CD4-positive, alpha-beta T cell (primary cell): ENCODE data around the gene TIMD4. TPM values are rescaled to one million over a fixed set of nuclear protein-coding genes. Genes with fewer than 3 reads are reported as not detected.

ENCODE experiments used
- ATAC-seq: fragments of 200-7000 bp; cut with Tn5 transposase; one replicate; pipeline ENCODE4 v1.10.0; 2022; ENCODE audit warnings: mild to moderate bottlenecking; ENCODE audit not compliant: poor library complexity
- CTCF ChIA-PET: fragments of 350-600 bp; sonication (Branson Sonifier 250); formaldehyde crosslinking; loops from one replicate; lab custom pipeline; 2021; ENCODE audit warnings: antibody characterized with exemption, inconsistent platforms; lab: Charles Lee
- POLR2A ChIA-PET: fragments of 350-600 bp; sonication (Branson Sonifier 250); formaldehyde crosslinking; loops from one replicate; lab custom pipeline; 2021; ENCODE audit warnings: antibody characterized with exemption, inconsistent platforms; lab: Charles Lee
- DNase-seq, 14 experiments: peaks; one replicate each; pipeline ENCODE4 v3.0.0-alpha.2; 2013 to 2020; ENCODE audit warnings: mixed read lengths in 2 of 14
- H3K27ac ChIP-seq, 2 donors: one replicate each; pipeline versions ENCODE4 v1.5.1 to v1.7.0; 2013; ENCODE audit warnings: low read length in 2 of 2, low read depth in 1 of 2, mild to moderate bottlenecking in 1 of 2
- H3K27me3 ChIP-seq, 2 experiments: 1 replicate in 1 of 2; 2 replicates in 1 of 2; pipeline versions ENCODE4 v1.6.1 to v1.7.0; 2013; ENCODE audit warnings: low read length in 2 of 2, control low read depth in 1 of 2, mild to moderate bottlenecking in 1 of 2, moderate library complexity in 1 of 2; ENCODE audit not compliant: insufficient read depth in 2 of 2, control insufficient read depth in 1 of 2
- H3K36me3 ChIP-seq: one replicate; pipeline ENCODE4 v1.6.1; 2013; ENCODE audit warnings: low read length, control low read depth; ENCODE audit not compliant: insufficient read depth
- H3K4me1 ChIP-seq: one replicate; pipeline ENCODE4 v1.6.1; 2013; ENCODE audit warnings: low read length, control low read depth; ENCODE audit not compliant: insufficient read depth
- H3K4me3 ChIP-seq: one replicate; pipeline ENCODE4 v1.5.1; 2013; ENCODE audit warnings: mild to moderate bottlenecking, low read length, moderate library complexity
- H3K9me3 ChIP-seq, 2 experiments: 1 replicate in 1 of 2; 2 replicates in 1 of 2; pipeline versions ENCODE4 v1.6.1 to v1.7.0; 2013; ENCODE audit warnings: low read length in 2 of 2, mild to moderate bottlenecking in 2 of 2, control low read depth in 1 of 2, moderate library complexity in 1 of 2; ENCODE audit not compliant: control insufficient read depth in 1 of 2, insufficient read depth in 1 of 2
- H3K27ac Mint-ChIP-seq: one replicate; pipeline ENCODE4 v1.8.0; 2020; ENCODE audit warnings: mixed read lengths
- H3K27me3 Mint-ChIP-seq: one replicate; pipeline ENCODE4 v1.8.0; 2021; ENCODE audit warnings: mixed read lengths
- H3K36me3 Mint-ChIP-seq: one replicate; pipeline ENCODE4 v1.8.0; 2021; ENCODE audit warnings: low read depth, mixed read lengths
- H3K4me1 Mint-ChIP-seq: one replicate; pipeline ENCODE4 v1.8.0; 2021; ENCODE audit warnings: low read depth, mixed read lengths
- H3K4me3 Mint-ChIP-seq: one replicate; pipeline ENCODE4 v1.8.0; 2020; ENCODE audit warnings: mild to moderate bottlenecking, mixed read lengths
- H3K9me3 Mint-ChIP-seq: one replicate; pipeline ENCODE4 v1.8.0; 2020; ENCODE audit warnings: mixed read lengths
- intact Hi-C, 2 experiments: fragments of 100-400 bp; cut with DNase I in 1 of 2; cut with micrococcal nuclease in 1 of 2; formaldehyde crosslinking; loops; one replicate each; pipeline versions ENCODE4 v1.15.1 to v1.9.0; 2023 to 2025; cut with DNase I, micrococcal nuclease
- polyA plus RNA-seq, 2 donors: library from polyadenylated mRNA; unstranded; fragments of 120-200 nt; gene quantifications; one replicate each; pipeline ENCODE4 v1.2.1, GENCODE V29; 2013
- total RNA-seq, 174 experiments: library from RNA in 2 of 174; stranded (reverse) in 2 of 174; gene quantifications; one replicate each; pipeline ENCODE4 v1.2.3 and lab custom pipeline; 2021 to 2026
- TF ChIP-seq, protein P1 (sequence below): fragments of 200-600 bp; IDR thresholded peaks from one replicate; pipeline ENCODE4 v1.8.0; 2022; ENCODE audit warnings: antibody characterized with exemption, mild to moderate bottlenecking

TIMD4 gene
- total RNA-seq (1 to 10 TPM; 1.6 to 2.0 TPM), total RNA-seq (lab: John Stamatoyannopoulos, UW) (0 to 10.5 (median 1.7) reads per million in 172 experiments)
- 1.8 TPM for polyA plus RNA-seq (2013, experiment 1 of 2)
- polyA plus RNA-seq (2013, experiment 2 of 2): 1.8 TPM

DNA sequence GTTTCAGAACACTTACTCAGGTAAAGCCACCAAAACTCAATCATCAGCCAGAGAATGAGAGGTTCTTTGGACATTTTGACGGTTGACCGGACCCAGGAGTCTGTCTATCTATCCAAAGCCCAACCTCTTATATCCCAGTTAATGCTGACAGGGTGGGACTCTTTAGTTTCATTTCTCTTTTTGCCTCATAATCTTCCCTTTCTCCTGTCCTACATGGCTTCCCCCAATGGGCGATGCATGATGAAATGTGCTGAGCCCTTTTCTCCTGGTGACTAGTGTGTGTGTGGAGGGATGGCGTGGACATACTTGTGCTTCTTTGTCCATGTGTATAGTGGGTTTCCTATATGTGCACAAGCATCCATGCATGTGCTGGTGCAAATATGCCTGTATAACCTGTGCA, at the start of gene TIMD4:
TIMD4 (minus strand) TSS at position 102 of the 400 bp plus-strand sequence; CDS start at position 74, 28 bp downstream.
- Mint-ChIP-seq H3K27ac (no peak within 1 kb of the TSS), H3K36me3 (peaks cover 6% of the 10 kb centered on the region), H3K4me3 (no peak within 1 kb of the TSS), H3K9me3 (peaks cover 3% of the 10 kb centered on the region), H3K27me3 (no peaks in the 10 kb centered on the region), H3K4me1 (no peaks in the 10 kb centered on the region)
- no peaks in the 10 kb centered on the region for H3K9me3 ChIP-seq
- ChIA-PET POLR2A (no interaction called here), CTCF (no interaction called here)
- TF ChIP-seq, protein P1, sequence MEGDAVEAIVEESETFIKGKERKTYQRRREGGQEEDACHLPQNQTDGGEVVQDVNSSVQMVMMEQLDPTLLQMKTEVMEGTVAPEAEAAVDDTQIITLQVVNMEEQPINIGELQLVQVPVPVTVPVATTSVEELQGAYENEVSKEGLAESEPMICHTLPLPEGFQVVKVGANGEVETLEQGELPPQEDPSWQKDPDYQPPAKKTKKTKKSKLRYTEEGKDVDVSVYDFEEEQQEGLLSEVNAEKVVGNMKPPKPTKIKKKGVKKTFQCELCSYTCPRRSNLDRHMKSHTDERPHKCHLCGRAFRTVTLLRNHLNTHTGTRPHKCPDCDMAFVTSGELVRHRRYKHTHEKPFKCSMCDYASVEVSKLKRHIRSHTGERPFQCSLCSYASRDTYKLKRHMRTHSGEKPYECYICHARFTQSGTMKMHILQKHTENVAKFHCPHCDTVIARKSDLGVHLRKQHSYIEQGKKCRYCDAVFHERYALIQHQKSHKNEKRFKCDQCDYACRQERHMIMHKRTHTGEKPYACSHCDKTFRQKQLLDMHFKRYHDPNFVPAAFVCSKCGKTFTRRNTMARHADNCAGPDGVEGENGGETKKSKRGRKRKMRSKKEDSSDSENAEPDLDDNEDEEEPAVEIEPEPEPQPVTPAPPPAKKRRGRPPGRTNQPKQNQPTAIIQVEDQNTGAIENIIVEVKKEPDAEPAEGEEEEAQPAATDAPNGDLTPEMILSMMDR: no peak
- H3K27ac ChIP-seq: no peak within 1 kb of the TSS
- no peaks in the 10 kb centered on the region for H3K27me3 ChIP-seq
- no peaks in the 10 kb centered on the region for H3K4me1 ChIP-seq
- ATAC-seq: no peak
- H3K36me3 ChIP-seq: no peaks in the 10 kb centered on the region
- no peak for DNase-seq
- no peak within 1 kb of the TSS for H3K4me3 ChIP-seq
- intact Hi-C loops: no loop called here

- peaks cover 11% of the 10 kb centered on the region for H3K36me3 Mint-ChIP-seq
- ATAC-seq: no peak
These were observed 43.2 kb upstream of the TIMD4 start for GRCh38 chr5:157006262-157006661.

GRCh38 chr5:157004893-157005551, 42.0 kb upstream of the TIMD4 start:
- Histone ChIP-seq H3K27ac (no peak overlapping the region), H3K9me3 (peaks cover 6 to 8% of the 10 kb centered on the region in 2 experiments), H3K4me1 (no peaks in the 10 kb centered on the region), H3K27me3 (no peaks in the 10 kb centered on the region), H3K36me3 (no peaks in the 10 kb centered on the region), H3K4me3 (no peak overlapping the region)
- Mint-ChIP-seq H3K9me3 (peaks cover 6% of the 10 kb centered on the region), H3K4me1 (no peaks in the 10 kb centered on the region), H3K27ac (no peak overlapping the region), H3K27me3 (no peaks in the 10 kb centered on the region), H3K36me3 (peaks cover 16% of the 10 kb centered on the region), H3K4me3 (no peak overlapping the region)
- ChIA-PET CTCF (interaction anchor here (0.5 kb wide), 1 partner anchor 101 kb away, joined by 3 read pairs; no protein-coding TSS in a partner anchor), POLR2A (no interaction called here)
- DNase-seq (no peak), ATAC-seq (no peak)
- TF ChIP-seq, protein P1: no peak
- intact Hi-C loops: no loop called here

More at GRCh38 chr5:157006262-157006661, 43.2 kb upstream of the TIMD4 start:
- H3K9me3 Mint-ChIP-seq: peaks cover 3% of the 10 kb centered on the region
- Histone ChIP-seq H3K27ac (no peak overlapping the region), H3K9me3 (peaks cover 0 to 8% of the 10 kb centered on the region in 2 experiments), H3K4me3 (no peak overlapping the region), H3K4me1 (no peaks in the 10 kb centered on the region), H3K36me3 (no peaks in the 10 kb centered on the region), H3K27me3 (no peaks in the 10 kb centered on the region)
- no peaks in the 10 kb centered on the region for H3K27me3 Mint-ChIP-seq
- CTCF ChIA-PET: no interaction called here
- POLR2A ChIA-PET: no interaction called here
- no peak overlapping the region for H3K27ac Mint-ChIP-seq
- TF ChIP-seq, protein P1: no peak
- DNase-seq: no peak
- no peaks in the 10 kb centered on the region for H3K4me1 Mint-ChIP-seq
- H3K4me3 Mint-ChIP-seq: no peak overlapping the region
- intact Hi-C loops: no loop called here
